GM12873 (cell line): ENCODE results near the gene CNPY4.

Experiments used
- CTCF ChIP-seq: IDR thresholded peaks from 2 replicates; pipeline ENCODE4 v1.5.1; 2012; ENCODE audit warnings: low read depth, mild to moderate bottlenecking, moderate library complexity, low read length, control low read depth; ENCODE audit not compliant: insufficient read depth; ENCODE audit errors: missing control alignments

Gene CNPY4

DNA sequence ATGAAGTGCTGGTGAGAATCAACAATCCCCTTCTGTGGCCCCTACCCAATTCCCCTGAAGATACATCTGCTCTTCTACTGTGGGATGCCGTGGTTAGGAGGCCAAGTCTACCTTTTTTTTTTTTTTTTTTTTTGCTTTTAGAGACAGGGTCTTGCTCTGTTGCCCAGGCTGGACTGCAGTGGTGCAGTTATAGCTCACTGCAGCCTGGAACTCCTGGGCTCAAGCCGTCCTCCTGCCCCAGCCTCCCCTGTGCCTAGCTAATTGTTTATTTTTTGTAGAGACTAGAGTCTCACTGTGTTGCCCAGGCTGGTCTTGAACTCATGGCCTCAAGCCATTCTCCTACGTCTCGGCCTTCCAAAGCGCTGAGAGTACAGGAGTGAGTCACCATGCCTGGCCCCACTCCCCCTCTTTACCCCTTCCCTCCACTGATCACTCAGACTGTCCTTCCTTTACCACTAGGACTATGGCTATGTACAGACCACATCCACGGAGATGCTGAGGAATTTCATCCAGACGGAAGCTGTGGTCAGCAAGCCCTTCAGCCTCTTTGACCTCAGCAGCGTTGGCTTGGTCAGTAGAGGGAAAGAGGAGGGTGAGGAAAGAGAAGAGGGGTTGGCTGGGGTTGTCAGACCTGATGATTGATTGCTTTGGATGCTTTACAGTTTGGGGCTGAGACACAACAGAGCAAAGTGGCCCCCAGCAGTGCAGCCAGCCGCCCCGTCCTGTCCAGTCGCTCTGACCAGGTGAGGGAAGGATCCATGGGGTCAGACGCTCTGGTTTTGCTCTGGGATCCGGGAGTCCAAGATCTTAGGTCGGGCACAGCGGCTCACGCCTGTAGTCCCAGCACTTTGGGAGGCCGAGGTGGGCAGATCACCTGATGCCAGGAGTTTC is 16.2 kb upstream of the CNPY4 start:
- TF ChIP-seq CTCF = no peak

DNA sequence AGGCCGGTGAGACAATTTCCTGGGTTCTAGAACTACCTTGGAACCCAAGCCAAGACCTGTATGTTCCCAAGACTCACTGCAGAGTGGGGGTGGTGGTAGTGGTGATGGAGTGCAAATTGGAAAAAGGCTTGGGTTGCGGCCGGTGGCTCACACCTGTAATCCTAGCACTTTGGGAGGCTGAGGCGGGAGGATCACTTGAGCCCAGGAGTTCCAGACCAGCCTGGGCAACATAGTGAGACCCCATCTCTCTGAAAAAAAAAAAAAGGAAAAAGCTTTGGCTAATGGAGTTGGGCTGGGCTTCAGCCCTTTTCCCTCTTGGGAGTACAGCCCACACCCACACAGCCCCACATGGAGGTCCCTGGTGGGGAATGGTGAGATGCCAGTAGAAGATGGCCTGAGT is 13.9 kb upstream of the CNPY4 start:
- TF ChIP-seq CTCF = no peak

GRCh38 chr7:100106633-100107032 is 12.8 kb upstream of the CNPY4 start:
- TF ChIP-seq CTCF = no peak

DNA sequence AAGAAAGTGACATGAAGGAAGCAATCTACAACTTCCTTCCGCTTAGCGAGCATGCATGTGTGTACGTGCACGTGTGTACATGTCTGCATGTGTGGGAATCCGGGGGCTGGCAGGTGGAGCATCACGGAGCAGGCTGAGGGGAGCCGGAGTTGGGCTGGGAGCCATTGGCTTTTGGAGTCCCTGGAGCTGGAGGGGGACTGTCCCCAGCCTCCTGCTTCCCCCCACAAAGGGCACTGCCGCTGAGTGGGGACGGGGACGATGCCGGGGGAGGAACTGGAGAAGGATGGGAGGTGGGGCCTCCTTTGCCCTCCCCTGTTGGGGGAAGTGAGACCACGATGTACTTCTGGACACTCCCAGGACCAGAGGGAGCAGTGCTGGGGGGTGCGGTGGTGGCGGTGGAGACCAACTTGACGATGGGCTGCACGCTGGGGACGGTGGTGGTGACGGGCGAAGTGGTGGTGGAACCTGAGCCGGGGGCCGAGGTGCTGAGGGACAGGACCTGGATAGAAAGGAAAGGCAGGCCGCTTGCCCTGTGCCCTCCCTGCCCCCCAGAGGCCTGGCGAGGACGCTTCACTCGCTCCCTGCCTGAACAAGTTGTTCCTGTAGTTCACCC is 12.2 kb upstream of the CNPY4 start:
- no peak for TF ChIP-seq CTCF

GRCh38 chr7:100107890-100108289 is 11.5 kb upstream of the CNPY4 start:
- no peak for TF ChIP-seq CTCF

DNA sequence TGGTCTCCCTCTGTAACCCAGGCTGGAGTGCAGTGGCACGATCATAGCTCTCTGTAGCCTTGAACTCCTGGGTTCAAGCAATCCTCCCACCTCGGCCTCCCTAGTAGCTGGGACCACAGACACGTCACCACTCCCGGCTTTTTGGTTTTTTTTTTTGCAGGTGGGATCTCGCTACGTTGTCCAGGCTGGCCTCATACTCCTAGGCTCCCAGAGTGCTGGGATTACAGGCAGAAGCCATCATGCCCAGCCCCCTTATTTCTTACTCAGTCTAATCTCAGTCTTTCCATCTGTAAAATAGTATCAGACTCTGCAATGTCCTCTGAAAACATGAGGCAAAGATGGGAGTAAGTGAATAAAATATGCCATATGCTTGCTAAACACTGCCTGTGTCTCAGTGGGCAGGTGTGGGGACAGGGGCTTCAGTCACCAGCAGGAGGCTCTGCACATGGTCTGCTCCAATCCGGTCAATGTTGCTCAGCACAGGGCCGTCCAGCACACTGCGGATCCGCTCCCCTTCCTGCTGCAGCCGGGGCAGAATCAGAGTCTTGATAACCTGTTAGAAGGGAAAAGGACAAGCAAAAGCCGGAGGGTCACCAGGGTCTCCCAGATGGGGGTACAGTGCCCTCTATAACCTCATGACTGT is 9.8 kb upstream of the CNPY4 start:
- TF ChIP-seq CTCF = no peak

- no peak for TF ChIP-seq CTCF
Observed at GRCh38 chr7:100111156-100111555, 8.3 kb upstream of the CNPY4 start.
